Lung (tissue), 12 donors: ENCODE data around the gene CSF1R. TPM values are rescaled to one million over a fixed set of nuclear protein-coding genes. Genes with fewer than 3 reads are reported as not detected.

Source experiments
- ATAC-seq: fragments of 200-7000 bp; cut with Tn5 transposase; one replicate; pipeline ENCODE4 v1.9.1; 2020; ENCODE audit warnings: moderate number of reproducible peaks; ENCODE audit not compliant: insufficient read depth, low FRiP score
- DNase-seq, 3 donors: peaks; one replicate each; pipeline ENCODE4 v3.0.0-alpha.2; 2013 to 2017
- H3K27ac ChIP-seq, 2 donors: one replicate each; pipeline ENCODE4 v1.5.1; 2013; ENCODE audit warnings: mild to moderate bottlenecking in 2 of 2, moderate library complexity in 2 of 2, control low read depth in 1 of 2, inconsistent platforms in 1 of 2, low read depth in 1 of 2, low read length in 1 of 2
- H3K27me3 ChIP-seq, 3 donors: one replicate each; pipeline ENCODE4 v1.5.1; 2013; ENCODE audit warnings: low read length in 2 of 3; ENCODE audit not compliant: control insufficient read depth in 3 of 3, insufficient read depth in 3 of 3
- H3K36me3 ChIP-seq, 4 donors: one replicate each; pipeline ENCODE4 v1.5.1; 2013; ENCODE audit warnings: low read length in 4 of 4, mild to moderate bottlenecking in 1 of 4, moderate library complexity in 1 of 4; ENCODE audit not compliant: control insufficient read depth in 4 of 4, insufficient read depth in 4 of 4
- H3K4me1 ChIP-seq, 5 donors: one replicate each; pipeline ENCODE4 v1.5.1; 2013; ENCODE audit warnings: low read length in 5 of 5, mild to moderate bottlenecking in 2 of 5, moderate library complexity in 1 of 5; ENCODE audit not compliant: control insufficient read depth in 5 of 5, insufficient read depth in 5 of 5
- H3K4me3 ChIP-seq: one replicate; pipeline ENCODE4 v1.5.1; 2013; ENCODE audit warnings: mild to moderate bottlenecking, control low read depth, moderate library complexity
- H3K9ac ChIP-seq, 2 donors: one replicate each; pipeline ENCODE4 v1.5.1; 2013; ENCODE audit warnings: low read length in 2 of 2, control low read depth in 1 of 2; ENCODE audit not compliant: insufficient read depth in 1 of 2
- H3K9me3 ChIP-seq, 4 donors: one replicate each; pipeline ENCODE4 v1.5.1; 2013; ENCODE audit warnings: low read length in 3 of 4, mild to moderate bottlenecking in 1 of 4, moderate library complexity in 1 of 4; ENCODE audit not compliant: control insufficient read depth in 4 of 4, insufficient read depth in 3 of 4
- CTCF ChIP-seq: IDR thresholded peaks from 2 replicates; pipeline ENCODE4 v1.5.1; 2012; ENCODE audit warnings: mild to moderate bottlenecking; ENCODE audit errors: control extremely low read depth, extremely low read depth
- WGBS, 2 donors: extraction: QIAGEN DNeasy Blood & Tissue Kit; methylation state at CpG; one replicate each; pipeline ENCODE4 v1.1.7; 2013; 5-methylcytosine and 5-hydroxymethylcytosine counted together
- polyA plus RNA-seq, 2 donors: library from polyadenylated mRNA; stranded (reverse); fragments of 200-250 nt; gene quantifications; one replicate each; pipeline ENCODE4 v1.2.1, GENCODE V29; 2013
- total RNA-seq, 2 donors: library from RNA; depleted of rRNA in 1 of 2; stranded (reverse); fragments of >200 nt in 1 of 2; gene quantifications; one replicate each; pipeline ENCODE4 v1.2.1, GENCODE V29; 2014 to 2021
- donor health status: control.
- donor health status: control.
- donor health status: Bipolar disorder and iron deficiency.
- donor health status: healthy.
- donor health status: DM: yes; HTN: yes; CAD: no.

CSF1R gene
- total and polyA plus RNA-seq, 4 donors: 13.0 to 65.0 (median 40.7) TPM

GRCh38 chr5:150118561-150119229 lies 32.3 kb upstream of the CSF1R start:
- ATAC-seq: no peak
- WGBS, 2 donors: 86 to 94% methylated on average over 11 of the region's 11 CpGs
- Histone ChIP-seq H3K27ac (no peak overlapping the region), H3K36me3 (peaks cover 0 to 52% (median 26%) of the 10 kb centered on the region in 4 donors), H3K9ac (no peak overlapping the region), H3K9me3 (no peaks in the 10 kb centered on the region), H3K4me3 (no peak overlapping the region), H3K4me1 (peaks cover 0 to 2% (median 0%) of the 10 kb centered on the region in 5 donors), H3K27me3 (no peaks in the 10 kb centered on the region)
- peak in 1 of 3 donors; percentile 9 for DNase-seq
- no peak for TF ChIP-seq CTCF

DNA sequence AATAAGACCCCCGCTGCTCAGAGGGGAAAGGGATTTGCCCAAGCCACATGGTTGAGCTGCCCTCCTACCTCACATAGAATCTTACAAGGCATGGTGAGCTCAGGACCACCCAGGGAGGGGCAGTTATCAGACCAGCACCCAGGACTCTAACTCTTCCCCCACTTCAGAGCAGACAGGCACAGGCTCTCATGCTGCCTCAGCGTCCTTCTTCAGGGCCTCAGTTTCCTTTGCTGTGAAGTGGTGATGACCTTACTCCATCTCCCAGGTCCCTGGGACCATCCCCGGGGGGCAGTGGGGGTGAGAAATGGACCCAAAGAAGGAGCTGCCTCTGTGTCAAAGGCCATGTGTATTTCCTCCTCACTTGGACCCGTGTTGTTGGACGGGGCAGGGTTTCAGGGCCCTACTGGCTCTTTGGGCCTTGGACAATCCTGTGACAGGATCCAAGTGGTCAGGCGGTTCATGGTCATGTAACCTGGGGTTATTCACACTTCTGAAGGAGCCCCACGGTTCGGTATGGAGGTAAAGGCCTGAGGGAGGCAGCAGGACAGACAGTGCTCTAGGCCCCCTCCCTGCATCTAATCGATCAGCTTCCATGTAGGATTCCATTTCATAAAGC lies 31.7 kb upstream of the CSF1R start:
- no peak overlapping the region for H3K9ac ChIP-seq
- no peak for ATAC-seq
- H3K4me1 ChIP-seq: peaks cover 0 to 3% (median 0%) of the 10 kb centered on the region in 5 donors
- TF ChIP-seq CTCF: no peak
- no peak overlapping the region for H3K27ac ChIP-seq
- WGBS, 2 donors: 85 to 93% methylated on average over 9 of the region's 9 CpGs
- DNase-seq: no peak
- no peak overlapping the region for H3K4me3 ChIP-seq
- H3K36me3 ChIP-seq: peaks cover 0 to 48% (median 24%) of the 10 kb centered on the region in 4 donors
- no peaks in the 10 kb centered on the region for H3K27me3 ChIP-seq
- no peaks in the 10 kb centered on the region for H3K9me3 ChIP-seq

GRCh38 chr5:150116667-150117400 lies 30.5 kb upstream of the CSF1R start:
- Histone ChIP-seq H3K9ac (no peak overlapping the region), H3K4me3 (no peak overlapping the region), H3K9me3 (no peaks in the 10 kb centered on the region), H3K4me1 (peaks cover 0 to 6% (median 0%) of the 10 kb centered on the region in 5 donors), H3K36me3 (peaks cover 0 to 36% (median 18%) of the 10 kb centered on the region in 4 donors), H3K27me3 (no peaks in the 10 kb centered on the region), H3K27ac (no peak overlapping the region)
- ATAC-seq: no peak
- TF ChIP-seq CTCF: no peak
- peak in 1 of 3 donors; percentile 9 for DNase-seq
- whole genome bisulfite sequencing, 2 donors: 90 to 95% methylated on average over 10 of the region's 10 CpGs
